HepG2 (cell line): ENCODE results near the gene OR2V2. TPM values are rescaled to one million over a fixed set of nuclear protein-coding genes. Genes with fewer than 3 reads are reported as not detected.

Experiments
- FOSL2 ChIP-seq: sonication (generic); formaldehyde crosslinking; IDR thresholded peaks from 2 replicates; pipeline ENCODE4 v1.4.0; 2020; ENCODE audit warnings: missing genetic modification reagents
- HNRNPL ChIP-seq: fragments of 200-400 bp; formaldehyde crosslinking; IDR thresholded peaks from 2 replicates; pipeline ENCODE4 v1.6.1; 2017; ENCODE audit warnings: mild to moderate bottlenecking, low read depth, low read length
- MED1 ChIP-seq: sonication (generic); formaldehyde crosslinking; IDR thresholded peaks from 2 replicates; pipeline ENCODE4 v1.4.0; 2020; ENCODE audit warnings: missing genetic modification reagents
- NONO ChIP-seq, 2 experiments: fragments of 450-650 bp in 1 of 2; sonication (generic) in 1 of 2; formaldehyde crosslinking in 1 of 2; IDR thresholded peaks in 1 of 2; conservative IDR thresholded peaks in 1 of 2; 2 replicates each; pipeline versions ENCODE4 v1.6.1 to v1.8.0; 2017 to 2022; ENCODE audit warnings: mild to moderate bottlenecking in 1 of 2, missing genetic modification reagents in 1 of 2, moderate library complexity in 1 of 2
- NR1H2 ChIP-seq: sonication (generic); formaldehyde crosslinking; IDR thresholded peaks from 2 replicates; pipeline ENCODE4 v1.8.1; 2022; ENCODE audit warnings: low read depth, missing genetic modification reagents, borderline replicate concordance
- NR2F1 ChIP-seq, 2 experiments: fragments of 450-650 bp in 1 of 2; formaldehyde crosslinking in 1 of 2; IDR thresholded peaks; 2 replicates each; pipeline versions ENCODE4 v1.5.0 to v1.6.1; 2016 to 2020; ENCODE audit warnings: mild to moderate bottlenecking in 1 of 2, missing compliant biosample characterization in 1 of 2, missing genetic modification reagents in 1 of 2, moderate library complexity in 1 of 2
- PCBP1 ChIP-seq: fragments of 200-400 bp; formaldehyde crosslinking; IDR thresholded peaks from 2 replicates; pipeline ENCODE4 v1.6.1; 2017; ENCODE audit warnings: mild to moderate bottlenecking, low read depth, low read length, borderline replicate concordance
- RELA ChIP-seq: sonication (generic); formaldehyde crosslinking; IDR thresholded peaks from 2 replicates; pipeline ENCODE4 v1.4.0; 2020; ENCODE audit warnings: missing genetic modification reagents
- SAFB2 ChIP-seq: sonication (generic); formaldehyde crosslinking; IDR thresholded peaks from 2 replicates; pipeline ENCODE4 v1.5.1; 2020; ENCODE audit warnings: missing genetic modification reagents, low read depth, mild to moderate bottlenecking, borderline replicate concordance
- ZMYM3 ChIP-seq: sonication (generic); formaldehyde crosslinking; IDR thresholded peaks from 2 replicates; pipeline ENCODE4 v1.5.1; 2020; ENCODE audit warnings: mild to moderate bottlenecking, missing genetic modification reagents
- ZNF569 ChIP-seq: sonication (generic); formaldehyde crosslinking; IDR thresholded peaks from 2 replicates; pipeline ENCODE4 v1.5.0; 2020; ENCODE audit warnings: mild to moderate bottlenecking, missing genetic modification reagents, moderate library complexity, borderline replicate concordance
- ZNF616 ChIP-seq: sonication (generic); formaldehyde crosslinking; IDR thresholded peaks from 2 replicates; pipeline ENCODE4 v1.5.0; 2020; ENCODE audit warnings: low read depth, mild to moderate bottlenecking, missing genetic modification reagents
- polyA plus RNA-seq, 8 experiments: library from polyadenylated mRNA; depleted of rRNA in 3 of 8; stranded (reverse) in 7 of 8; unstranded in 1 of 8; fragments of >200 nt; fragmentation: Illumina TruSeq in 4 of 8; extraction: Trizol in 4 of 8; gene quantifications; 2 replicates each; pipeline versions ENCODE4 v1.2.1 to v1.2.3, GENCODE V29; 2011 to 2016; ENCODE audit warnings: low read depth in 4 of 8, missing spikeins in 1 of 8, mixed read lengths in 1 of 8; ENCODE audit not compliant: insufficient read depth in 1 of 8
- total RNA-seq, 5 experiments: library from RNA; depleted of rRNA; stranded (reverse); fragments of >200 nt; fragmentation: Illumina TruSeq; extraction: Trizol; gene quantifications; 2 replicates each; pipeline ENCODE4 v1.2.3, GENCODE V29; 2016; ENCODE audit warnings: low read depth in 1 of 5
- TF ChIP-seq, protein P1 (sequence below): sonication (generic); formaldehyde crosslinking; IDR thresholded peaks from 2 replicates; pipeline ENCODE4 v1.4.0; 2020; ENCODE audit warnings: missing genetic modification reagents
- TF ChIP-seq, protein P2 (sequence below): IDR thresholded peaks from 2 replicates; pipeline ENCODE4 v1.6.1; 2016; ENCODE audit warnings: low read depth, control low read depth
- TF ChIP-seq, protein P3 (sequence below): sonication (generic); formaldehyde crosslinking; IDR thresholded peaks from 2 replicates; pipeline ENCODE4 v1.8.0; 2022; ENCODE audit warnings: mild to moderate bottlenecking, missing genetic modification reagents, moderate library complexity
- TF ChIP-seq, protein P4 (sequence below): sonication (generic); formaldehyde crosslinking; IDR thresholded peaks from 2 replicates; pipeline ENCODE4 v1.8.0; 2022; ENCODE audit warnings: missing genetic modification reagents, mild to moderate bottlenecking, moderate library complexity, borderline replicate concordance
- TF ChIP-seq, protein P5 (sequence below): sonication (generic); formaldehyde crosslinking; IDR thresholded peaks from 2 replicates; pipeline ENCODE4 v1.4.0; 2020; ENCODE audit warnings: missing genetic modification reagents
- TF ChIP-seq, protein P6 (sequence below): sonication (generic); formaldehyde crosslinking; IDR thresholded peaks from 2 replicates; pipeline ENCODE4 v1.4.0; 2020; ENCODE audit warnings: missing genetic modification reagents, mild to moderate bottlenecking, borderline replicate concordance

Gene OR2V2
- total and polyA plus RNA-seq, 2 of the 13 experiments (the other 11 are each of a cell fraction or from before 2014, with no cell fraction given) = not detected

DNA sequence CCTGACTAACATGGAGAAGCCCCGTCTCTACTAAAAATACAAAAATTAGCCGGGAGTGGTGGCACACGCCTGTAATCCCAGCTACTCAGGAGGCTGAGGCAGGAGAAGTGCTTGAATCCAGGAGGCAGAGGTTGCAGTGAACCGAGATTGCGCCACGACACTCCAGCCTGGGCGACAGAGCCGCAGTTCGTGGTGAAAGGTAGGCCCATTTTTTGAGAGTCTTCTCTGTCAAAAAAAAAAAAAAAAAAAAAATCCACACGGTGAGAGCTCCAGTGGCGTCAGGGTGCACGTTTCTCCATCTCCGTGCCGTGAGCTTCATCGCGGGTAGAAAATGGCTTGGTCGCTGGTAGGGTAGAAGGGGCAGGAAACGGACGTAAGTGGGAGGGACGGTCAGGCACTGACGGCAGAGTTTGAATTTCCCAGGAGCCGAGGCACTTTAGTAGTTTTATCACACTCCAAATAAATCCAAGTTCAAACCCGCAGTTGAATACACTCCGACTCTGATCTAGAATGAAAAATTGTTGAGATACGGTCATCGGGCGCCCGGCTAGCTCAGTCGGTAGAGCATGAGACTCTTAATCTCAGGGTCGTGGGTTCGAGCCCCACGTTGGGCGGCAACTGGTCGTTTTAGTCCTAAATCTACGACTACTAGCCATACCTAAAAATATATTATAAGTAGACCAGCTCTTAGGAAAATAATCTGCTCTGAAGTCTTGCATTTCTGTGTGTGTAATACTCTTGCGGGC is 60.0 kb downstream of the OR2V2 start (continued):
- peak; percentile 31; the same call in 1 of the 2 replicates for TF ChIP-seq SAFB2 (CRISPR knock-in tag)
- TF ChIP-seq, protein P1, sequence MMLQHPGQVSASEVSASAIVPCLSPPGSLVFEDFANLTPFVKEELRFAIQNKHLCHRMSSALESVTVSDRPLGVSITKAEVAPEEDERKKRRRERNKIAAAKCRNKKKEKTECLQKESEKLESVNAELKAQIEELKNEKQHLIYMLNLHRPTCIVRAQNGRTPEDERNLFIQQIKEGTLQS = no peak
- peak; percentile 21; the same call in 1 of the 2 replicates for TF ChIP-seq FOSL2 (CRISPR knock-in tag)
- no peak for TF ChIP-seq NONO (IDR thresholded peaks at IDR 0.05)
- TF ChIP-seq NONO (CRISPR knock-in tag; conservative IDR thresholded peaks at IDR 0.05) = peak; percentile 39; the same call in 1 of the 2 replicates
- TF ChIP-seq ZNF616 (CRISPR knock-in tag) = no peak
- TF ChIP-seq, protein P2, sequence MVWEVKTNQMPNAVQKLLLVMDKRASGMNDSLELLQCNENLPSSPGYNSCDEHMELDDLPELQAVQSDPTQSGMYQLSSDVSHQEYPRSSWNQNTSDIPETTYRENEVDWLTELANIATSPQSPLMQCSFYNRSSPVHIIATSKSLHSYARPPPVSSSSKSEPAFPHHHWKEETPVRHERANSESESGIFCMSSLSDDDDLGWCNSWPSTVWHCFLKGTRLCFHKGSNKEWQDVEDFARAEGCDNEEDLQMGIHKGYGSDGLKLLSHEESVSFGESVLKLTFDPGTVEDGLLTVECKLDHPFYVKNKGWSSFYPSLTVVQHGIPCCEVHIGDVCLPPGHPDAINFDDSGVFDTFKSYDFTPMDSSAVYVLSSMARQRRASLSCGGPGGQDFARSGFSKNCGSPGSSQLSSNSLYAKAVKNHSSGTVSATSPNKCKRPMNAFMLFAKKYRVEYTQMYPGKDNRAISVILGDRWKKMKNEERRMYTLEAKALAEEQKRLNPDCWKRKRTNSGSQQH (CRISPR knock-in tag) = no peak
- TF ChIP-seq, protein P3, sequence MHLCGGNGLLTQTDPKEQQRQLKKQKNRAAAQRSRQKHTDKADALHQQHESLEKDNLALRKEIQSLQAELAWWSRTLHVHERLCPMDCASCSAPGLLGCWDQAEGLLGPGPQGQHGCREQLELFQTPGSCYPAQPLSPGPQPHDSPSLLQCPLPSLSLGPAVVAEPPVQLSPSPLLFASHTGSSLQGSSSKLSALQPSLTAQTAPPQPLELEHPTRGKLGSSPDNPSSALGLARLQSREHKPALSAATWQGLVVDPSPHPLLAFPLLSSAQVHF (CRISPR knock-in tag) = no peak
- no peak for TF ChIP-seq HNRNPL
- no peak for TF ChIP-seq PCBP1
- TF ChIP-seq MED1 = peak; percentile 42; the same call in 1 of the 2 replicates
- TF ChIP-seq NR2F1 (CRISPR knock-in tag; IDR thresholded peaks at IDR 0.05) = no peak
- TF ChIP-seq RELA (CRISPR knock-in tag) = no peak
- 0 out of 2 replicates have a peak, but pooled peaks have one; percentile 43 for TF ChIP-seq ZMYM3 (CRISPR knock-in tag)
- TF ChIP-seq, protein P4, sequence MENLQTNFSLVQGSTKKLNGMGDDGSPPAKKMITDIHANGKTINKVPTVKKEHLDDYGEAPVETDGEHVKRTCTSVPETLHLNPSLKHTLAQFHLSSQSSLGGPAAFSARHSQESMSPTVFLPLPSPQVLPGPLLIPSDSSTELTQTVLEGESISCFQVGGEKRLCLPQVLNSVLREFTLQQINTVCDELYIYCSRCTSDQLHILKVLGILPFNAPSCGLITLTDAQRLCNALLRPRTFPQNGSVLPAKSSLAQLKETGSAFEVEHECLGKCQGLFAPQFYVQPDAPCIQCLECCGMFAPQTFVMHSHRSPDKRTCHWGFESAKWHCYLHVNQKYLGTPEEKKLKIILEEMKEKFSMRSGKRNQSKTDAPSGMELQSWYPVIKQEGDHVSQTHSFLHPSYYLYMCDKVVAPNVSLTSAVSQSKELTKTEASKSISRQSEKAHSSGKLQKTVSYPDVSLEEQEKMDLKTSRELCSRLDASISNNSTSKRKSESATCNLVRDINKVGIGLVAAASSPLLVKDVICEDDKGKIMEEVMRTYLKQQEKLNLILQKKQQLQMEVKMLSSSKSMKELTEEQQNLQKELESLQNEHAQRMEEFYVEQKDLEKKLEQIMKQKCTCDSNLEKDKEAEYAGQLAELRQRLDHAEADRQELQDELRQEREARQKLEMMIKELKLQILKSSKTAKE = no peak
- TF ChIP-seq NR1H2 (CRISPR knock-in tag) = no peak
- TF ChIP-seq, protein P5, sequence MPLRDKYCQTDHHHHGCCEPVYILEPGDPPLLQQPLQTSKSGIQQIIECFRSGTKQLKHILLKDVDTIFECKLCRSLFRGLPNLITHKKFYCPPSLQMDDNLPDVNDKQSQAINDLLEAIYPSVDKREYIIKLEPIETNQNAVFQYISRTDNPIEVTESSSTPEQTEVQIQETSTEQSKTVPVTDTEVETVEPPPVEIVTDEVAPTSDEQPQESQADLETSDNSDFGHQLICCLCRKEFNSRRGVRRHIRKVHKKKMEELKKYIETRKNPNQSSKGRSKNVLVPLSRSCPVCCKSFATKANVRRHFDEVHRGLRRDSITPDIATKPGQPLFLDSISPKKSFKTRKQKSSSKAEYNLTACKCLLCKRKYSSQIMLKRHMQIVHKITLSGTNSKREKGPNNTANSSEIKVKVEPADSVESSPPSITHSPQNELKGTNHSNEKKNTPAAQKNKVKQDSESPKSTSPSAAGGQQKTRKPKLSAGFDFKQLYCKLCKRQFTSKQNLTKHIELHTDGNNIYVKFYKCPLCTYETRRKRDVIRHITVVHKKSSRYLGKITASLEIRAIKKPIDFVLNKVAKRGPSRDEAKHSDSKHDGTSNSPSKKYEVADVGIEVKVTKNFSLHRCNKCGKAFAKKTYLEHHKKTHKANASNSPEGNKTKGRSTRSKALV = no peak
- TF ChIP-seq, protein P6, sequence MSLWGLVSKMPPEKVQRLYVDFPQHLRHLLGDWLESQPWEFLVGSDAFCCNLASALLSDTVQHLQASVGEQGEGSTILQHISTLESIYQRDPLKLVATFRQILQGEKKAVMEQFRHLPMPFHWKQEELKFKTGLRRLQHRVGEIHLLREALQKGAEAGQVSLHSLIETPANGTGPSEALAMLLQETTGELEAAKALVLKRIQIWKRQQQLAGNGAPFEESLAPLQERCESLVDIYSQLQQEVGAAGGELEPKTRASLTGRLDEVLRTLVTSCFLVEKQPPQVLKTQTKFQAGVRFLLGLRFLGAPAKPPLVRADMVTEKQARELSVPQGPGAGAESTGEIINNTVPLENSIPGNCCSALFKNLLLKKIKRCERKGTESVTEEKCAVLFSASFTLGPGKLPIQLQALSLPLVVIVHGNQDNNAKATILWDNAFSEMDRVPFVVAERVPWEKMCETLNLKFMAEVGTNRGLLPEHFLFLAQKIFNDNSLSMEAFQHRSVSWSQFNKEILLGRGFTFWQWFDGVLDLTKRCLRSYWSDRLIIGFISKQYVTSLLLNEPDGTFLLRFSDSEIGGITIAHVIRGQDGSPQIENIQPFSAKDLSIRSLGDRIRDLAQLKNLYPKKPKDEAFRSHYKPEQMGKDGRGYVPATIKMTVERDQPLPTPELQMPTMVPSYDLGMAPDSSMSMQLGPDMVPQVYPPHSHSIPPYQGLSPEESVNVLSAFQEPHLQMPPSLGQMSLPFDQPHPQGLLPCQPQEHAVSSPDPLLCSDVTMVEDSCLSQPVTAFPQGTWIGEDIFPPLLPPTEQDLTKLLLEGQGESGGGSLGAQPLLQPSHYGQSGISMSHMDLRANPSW (CRISPR knock-in tag) = no peak
- TF ChIP-seq ZNF569 (CRISPR knock-in tag) = 0 out of 2 replicates have a peak, but pooled peaks have one; percentile 47
